Right hindlimb (tissue), 1 donor: Measurements from ENCODE around the gene PARL.

Source experiments
- DNase-seq: peaks from one replicate; pipeline ENCODE4 v3.0.0-alpha.2; 2018

The PARL gene

DNA sequence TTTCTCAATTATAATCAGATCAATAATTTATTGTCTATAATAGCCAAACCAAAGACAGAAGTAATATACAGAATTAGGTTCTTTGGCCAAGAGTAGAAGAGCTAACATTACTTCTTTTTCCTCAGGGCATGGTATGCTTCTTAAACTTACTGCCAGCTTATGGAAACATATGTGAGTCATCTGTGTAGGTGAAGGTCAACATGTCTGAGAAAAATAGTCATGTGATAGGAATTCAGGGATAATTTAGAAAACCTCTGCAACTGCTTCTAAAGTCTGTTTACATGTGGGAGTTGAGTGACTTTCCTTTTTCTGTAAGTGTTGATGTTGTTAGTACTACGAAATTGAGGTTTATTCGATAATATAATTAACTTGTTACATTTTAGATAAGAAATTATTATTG is 40.1 kb downstream of the PARL start:
- no peak for DNase-seq

DNA sequence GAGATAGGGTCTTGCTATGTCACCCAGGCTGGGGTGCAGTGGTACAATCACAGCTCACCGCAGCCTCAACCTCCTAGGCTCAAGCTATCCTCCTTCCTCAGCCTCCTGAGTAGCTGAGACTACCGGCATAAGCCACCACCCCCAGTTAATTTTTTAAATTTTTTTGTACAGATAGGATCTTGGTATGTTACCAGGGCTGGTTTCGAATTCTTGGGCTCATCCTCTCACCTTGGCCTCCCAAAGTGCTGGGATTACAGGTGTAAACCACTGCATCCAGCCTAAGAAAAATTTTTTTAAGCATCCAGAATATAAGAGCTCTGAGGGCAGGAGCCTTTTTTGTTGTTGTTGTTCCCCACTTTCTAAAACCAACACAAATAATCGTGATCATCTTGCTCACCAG is 44.9 kb downstream of the PARL start:
- no peak for DNase-seq

- DNase-seq = no peak
Measured at GRCh38 chr3:183837894-183838293, 46.8 kb downstream of the PARL start.

GRCh38 chr3:183837390-183837789 is 47.3 kb downstream of the PARL start:
- no peak for DNase-seq

DNA sequence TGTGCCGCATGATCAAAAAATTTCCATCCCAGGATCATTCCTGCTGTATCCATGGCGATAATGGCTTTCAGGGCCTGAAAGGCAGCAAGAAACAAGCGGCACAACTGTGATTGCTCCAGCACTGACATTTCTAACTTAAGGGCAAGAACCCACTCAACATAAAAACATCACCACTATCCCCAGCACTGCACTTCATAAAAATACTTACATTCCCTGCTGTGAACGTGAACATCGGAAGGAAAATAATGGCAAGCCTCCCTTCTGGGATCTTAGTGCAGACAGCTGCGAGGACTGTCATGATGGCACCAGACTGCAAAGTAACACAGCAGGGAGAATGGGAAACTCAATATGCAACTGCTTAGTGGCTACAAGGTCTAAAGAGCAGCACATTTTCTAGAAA is 51.2 kb downstream of the PARL start:
- no peak for DNase-seq

DNA sequence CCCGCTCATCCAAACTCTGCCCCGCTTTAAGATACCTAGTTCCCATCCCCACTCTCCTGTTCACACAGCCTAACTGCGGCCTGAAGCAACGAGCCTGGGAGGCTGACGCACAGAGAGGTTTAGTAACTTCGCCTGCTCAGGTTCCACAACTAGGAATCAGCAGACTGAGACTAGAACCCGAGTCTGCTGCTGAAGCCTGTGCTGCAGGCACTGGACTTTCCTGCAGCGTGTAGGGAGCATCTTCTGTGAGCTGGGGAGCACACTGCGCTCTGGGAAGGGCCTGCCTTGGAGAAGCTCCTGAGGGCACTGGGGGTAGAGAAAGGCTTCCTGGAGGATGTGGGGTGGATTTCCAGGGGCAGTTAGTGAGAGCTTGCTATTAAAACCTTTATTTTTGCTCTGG is 54.5 kb downstream of the PARL start:
- DNase-seq = no peak

DNA sequence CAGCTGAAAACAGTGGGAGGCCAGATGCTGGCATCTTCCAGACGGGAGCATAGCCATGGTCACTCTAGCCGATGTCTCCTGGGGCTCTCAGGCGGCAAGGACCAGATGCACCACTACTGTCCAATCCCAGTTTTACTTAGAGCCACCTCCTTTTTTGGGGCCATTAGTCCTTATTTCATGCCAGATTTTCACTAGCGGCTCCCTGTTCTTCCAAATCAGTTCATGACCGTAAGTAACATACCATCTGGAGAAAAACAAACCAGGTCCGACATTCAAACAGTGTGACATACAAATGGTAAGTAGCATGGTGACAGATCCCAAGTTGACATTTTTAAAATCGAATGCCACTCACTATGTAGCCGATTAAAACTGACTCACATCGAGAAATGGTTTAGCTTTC is 55.2 kb downstream of the PARL start:
- no peak for DNase-seq

DNA sequence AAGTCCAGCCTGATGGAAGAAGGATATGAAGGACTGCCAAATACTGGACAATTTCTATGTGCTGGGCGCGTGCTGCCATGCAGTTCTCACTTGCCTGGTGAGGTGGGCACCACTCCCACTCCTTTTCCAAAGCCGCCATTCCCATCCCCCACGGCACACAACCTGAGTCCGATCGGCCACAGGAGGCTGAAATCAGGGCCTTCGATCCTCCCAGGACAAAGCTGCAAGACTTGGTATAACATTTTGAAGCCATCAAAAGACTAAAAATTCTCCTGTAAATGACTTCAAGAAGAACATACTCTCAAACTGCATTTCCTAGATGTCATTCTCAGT is 56.2 kb downstream of the PARL start:
- no peak for DNase-seq

DNA sequence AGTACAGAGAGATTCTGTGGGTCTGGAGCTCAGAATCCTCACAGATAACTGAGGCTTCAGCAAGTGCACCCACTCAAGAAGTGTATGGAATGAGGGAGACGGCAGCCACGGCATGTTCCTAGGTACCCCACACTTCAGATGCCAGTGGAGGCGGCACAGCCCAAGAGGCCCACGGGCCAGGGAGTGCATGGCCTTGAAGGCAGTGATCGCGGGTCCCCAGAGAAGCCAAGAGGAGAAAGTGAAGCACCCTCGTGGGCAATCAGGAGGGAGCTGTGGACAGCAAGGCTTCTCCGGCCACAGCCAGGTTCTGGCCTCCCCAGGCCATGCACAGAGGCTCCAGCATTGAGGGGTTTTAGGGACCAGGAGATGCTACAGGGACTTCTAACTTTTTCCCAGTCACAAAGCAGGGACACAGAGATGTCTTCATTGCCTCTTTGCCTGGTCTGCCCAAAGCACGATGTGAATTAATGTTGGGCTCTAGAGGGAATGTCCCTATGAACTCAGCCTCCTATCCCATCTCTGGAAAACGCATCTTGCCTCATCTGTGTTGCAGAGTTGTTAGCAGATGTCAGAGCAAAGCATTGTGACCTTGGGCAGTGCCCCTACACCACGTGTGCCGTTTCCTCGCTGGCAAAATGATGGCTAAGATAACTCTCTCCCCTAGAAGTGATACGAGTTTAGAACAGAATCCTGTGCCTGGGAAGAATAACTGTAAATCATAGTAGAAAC is 56.7 kb downstream of the PARL start:
- no peak for DNase-seq

GRCh38 chr3:183826448-183827250 is 58.0 kb downstream of the PARL start:
- no peak for DNase-seq

DNA sequence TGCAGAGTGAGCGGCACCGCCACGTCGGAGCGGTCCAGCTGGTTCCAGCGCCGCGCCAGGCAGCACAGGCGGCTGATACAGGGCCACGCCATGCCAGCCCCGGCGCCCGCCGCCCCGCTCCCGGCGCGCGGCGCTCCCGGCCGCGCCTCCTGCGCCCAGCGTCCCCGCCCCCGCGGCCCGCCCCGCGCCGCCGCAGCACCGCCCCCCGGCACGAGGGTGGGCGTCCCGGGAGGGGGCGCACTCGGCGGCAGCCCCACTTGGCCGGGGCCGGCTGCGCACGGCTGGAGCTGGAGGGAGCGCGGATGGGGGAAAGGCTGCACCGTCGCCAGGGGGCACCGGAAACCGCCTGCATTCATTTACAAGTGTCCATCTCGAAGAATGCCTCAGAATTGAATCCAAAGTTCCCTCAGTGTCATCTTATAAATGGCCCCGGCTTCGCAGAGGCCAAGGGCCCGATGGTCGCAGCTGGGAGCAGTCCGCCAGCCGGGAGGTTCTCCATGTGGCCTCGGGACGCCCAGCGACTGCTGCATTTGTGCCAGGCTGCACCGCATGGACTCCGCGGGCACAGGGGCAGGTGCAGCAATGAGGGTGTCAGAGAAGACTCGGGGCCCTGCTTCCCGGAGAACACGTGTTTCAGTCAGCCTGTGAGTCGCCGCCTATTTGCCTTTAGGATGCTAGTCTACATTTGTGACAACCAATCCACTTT is 59.1 kb downstream of the PARL start, which contains the start of gene MAP6D1:
MAP6D1 (minus strand) TSS at position 122 of the 706 bp plus-strand sequence; CDS start at position 92, 30 bp downstream.
- DNase-seq = peak; percentile 76

DNA sequence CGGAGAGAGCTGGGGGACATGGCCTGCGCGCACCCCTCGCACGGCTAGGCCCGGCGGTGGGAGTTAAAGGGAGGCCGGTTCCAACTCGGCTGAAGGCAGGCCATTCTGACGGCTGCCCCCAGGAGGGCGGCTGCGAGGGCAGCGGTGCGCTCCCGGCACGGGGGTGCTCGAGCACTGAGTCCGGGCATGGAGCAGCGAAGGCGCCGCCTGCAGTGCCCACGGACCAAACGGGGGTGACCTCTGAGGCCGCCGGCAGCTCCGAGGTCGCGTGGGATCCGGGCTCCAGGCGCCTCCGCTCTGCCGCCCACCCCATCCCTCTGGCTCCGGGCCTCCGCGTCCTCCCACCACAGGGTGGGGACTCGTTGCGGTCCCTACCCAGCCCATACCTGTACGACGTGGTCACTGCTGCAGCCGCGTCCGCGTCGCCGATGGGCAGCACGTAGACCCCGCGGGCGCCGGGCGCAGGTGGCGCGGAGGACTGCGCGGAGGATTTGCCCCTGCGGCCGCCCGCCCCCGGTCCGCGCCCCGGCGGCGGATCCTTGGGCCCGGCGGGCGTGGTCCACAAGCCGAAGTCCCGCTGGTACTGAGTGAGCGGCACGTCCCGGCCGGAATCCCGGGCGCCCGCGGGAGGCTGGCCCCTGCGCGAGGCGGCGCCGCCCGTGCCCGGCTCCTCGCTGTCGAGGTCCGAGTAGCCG is 59.8 kb downstream of the PARL start:
- DNase-seq = no peak

GRCh38 chr3:183823963-183824362 is 60.7 kb downstream of the PARL start:
- no peak for DNase-seq

DNA sequence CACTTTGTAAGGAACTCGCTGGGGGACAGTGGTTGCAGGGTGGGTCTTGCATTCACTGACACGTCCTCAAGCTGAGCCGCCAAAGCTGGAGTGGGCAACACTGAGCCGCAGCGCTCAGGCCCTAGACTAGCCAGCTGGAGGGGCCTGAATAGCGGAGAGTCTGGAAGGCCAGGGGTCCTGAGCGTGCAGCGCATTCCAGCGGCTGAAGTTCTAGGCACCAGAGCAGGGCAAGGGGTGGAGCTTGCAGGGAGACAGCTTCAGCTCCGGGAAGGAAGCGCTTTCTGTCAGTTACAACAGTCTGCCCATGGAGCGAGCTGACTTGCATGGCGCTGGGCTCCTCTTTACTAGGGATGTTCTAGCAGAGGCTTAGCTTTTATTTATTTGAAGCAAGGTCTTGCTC is 62.0 kb downstream of the PARL start:
- DNase-seq = no peak

GRCh38 chr3:183819831-183820230 is 64.8 kb downstream of the PARL start:
- no peak for DNase-seq

- DNase-seq = no peak
Measured at GRCh38 chr3:183818706-183819624, 65.7 kb downstream of the PARL start.

DNA sequence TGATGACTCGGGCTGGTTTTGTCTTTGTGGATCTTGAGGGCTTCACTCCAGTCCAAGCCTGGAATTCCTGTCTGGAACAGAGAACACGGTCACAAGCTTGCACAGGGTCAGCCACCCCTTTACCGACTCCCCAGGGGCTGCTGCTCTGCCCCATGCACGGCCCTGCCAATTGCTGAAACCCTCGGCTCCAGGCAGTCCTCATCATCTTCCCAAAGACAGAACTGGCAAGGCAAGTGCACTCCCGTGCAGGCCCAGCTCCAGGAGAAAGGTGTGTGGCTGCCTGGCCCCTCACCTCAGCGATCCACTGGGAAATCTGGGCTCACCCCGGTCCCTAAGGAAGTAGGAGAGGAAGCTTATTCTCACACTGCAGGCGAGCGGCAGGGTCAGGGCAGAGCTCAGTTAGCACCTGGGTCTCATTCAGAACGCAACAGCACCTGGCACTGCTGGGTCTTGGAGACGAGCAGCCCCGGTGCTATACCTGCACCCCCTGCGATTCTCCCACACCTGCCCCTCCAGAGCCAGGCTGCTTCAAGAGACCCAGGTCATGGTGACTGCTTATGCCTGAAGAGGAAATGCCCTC is 66.5 kb downstream of the PARL start:
- DNase-seq = no peak

DNA sequence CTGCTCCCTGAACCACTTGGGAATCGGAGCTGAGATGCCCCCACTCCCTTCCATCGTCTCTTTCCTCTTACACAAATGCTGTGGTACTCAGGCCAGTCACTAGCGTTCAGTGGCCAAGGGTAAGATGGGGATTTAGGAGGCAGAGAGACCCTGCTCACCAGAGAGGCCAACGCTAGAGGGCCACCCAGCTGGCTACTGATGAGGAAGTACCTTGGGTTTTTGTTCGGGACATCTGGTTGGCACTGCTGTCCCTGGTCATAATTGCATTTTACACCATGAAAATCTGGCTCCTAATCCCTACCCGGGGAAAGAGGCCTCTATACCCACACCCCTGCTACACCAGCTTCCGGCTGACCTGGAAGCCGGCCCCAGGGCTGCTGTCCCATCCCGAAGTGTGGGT is 67.0 kb downstream of the PARL start:
- no peak for DNase-seq

DNA sequence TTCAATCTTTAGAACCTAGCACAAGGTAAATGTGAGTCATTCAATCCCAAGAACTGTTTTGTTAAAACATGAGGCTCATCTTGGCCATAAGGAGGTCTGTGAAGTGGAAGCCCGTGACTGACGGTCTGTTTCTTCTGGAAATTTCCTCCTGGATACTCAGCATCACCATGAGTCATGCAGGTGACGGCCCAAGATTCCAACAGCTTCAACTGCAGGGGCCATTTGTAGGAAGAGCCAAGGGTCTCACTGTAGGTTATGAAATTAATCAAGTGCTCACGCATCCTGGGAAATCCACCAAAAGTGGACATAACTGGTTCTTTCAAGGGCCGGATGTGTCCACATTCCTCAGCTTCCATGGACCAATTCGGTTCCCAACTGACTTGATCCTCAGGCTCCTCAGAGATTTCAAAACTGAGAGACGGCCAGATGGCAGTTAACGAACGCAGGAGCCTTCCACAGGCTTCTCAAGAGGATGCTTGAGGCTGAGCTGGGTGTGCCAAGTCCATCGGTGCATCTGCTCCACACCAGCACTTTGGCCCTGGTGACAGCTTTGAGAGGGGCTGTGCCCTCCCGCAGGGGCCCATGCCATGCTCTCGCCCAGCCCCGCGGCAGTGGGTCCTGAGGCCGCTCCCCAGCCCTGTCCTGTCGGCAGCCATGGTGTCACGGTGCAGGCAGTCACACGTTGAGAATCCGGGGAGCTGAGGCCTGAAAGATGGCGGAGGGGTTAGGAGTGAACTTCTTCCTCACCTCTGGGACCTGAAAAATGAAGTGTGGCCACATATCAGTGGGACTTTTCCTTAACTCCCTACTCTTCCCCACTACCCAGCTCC is 67.8 kb downstream of the PARL start:
- no peak for DNase-seq

DNA sequence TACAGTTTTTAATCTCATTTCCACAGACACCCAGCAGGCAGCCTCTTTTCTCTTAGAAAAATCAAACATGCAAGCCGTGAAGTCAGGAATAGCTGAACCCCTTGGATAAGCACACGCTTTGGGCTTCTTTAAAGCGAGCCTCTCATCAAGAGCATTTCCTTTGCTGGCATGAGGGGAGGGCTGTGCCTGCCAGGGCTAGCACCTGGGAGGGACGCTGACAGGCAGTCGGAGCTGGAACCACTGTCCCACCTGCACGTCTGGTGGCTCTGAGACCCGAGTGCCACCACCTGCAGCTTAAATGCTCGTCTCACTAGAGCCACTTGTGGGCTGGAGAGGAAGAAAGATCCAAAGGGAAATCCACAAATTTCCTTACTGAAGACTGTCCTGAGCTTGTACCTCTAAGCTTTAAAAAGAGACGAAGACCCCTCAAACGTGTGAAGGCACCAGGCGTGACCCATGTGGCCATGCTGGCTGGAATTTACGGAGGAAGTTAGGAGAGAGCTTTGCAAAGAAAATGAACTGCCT is 68.7 kb downstream of the PARL start:
- no peak for DNase-seq

DNA sequence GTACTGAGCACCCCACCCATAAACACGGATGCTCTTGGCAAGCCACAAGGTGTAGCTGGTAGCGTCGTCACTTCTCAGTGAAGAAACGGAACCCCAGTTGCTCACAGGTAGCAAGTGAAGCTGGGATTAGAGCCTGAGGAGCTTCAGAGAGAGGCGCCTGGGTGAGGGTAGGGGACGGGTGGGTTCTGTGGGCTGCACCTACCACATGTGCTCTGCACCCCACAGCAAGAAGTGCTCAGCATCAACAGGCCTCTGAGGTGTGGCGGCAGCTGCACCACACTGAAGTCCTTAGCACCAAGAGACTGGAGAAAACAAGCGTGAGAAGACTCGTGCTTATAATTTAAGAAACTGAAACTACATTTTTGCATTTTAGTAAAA is 69.1 kb downstream of the PARL start:
- DNase-seq = no peak
